WTC11 (cell line): ENCODE measurements around the gene NUDT12. TPM values are rescaled to one million over a fixed set of nuclear protein-coding genes. Genes with fewer than 3 reads are reported as not detected.

Source experiments
- ATAC-seq: fragments of 200-7000 bp; cut with Tn5 transposase; 2 replicates; pipeline ENCODE4 v1.10.0; 2021; ENCODE audit warnings: mild to moderate bottlenecking, moderate library complexity
- CTCF ChIA-PET: fragments of 300-600 bp; sonication (Branson Sonifier 250); formaldehyde crosslinking; loops from one replicate; lab custom pipeline; 2021; ENCODE audit warnings: antibody characterized with exemption; lab: Charles Lee
- POLR2A ChIA-PET: fragments of 350-600 bp; sonication (Branson Sonifier 250); formaldehyde crosslinking; loops from one replicate; lab custom pipeline; 2021; ENCODE audit warnings: antibody characterized with exemption; lab: Charles Lee
- DNase-seq: peaks from one replicate; pipeline ENCODE4 v3.0.0; 2021; ENCODE audit warnings: low spot score
- H3K27ac Mint-ChIP-seq: 2 replicates; pipeline ENCODE4 v1.8.0; 2021; ENCODE audit warnings: mixed read lengths
- H3K27me3 Mint-ChIP-seq: 2 replicates; pipeline ENCODE4 v1.8.0; 2021; ENCODE audit warnings: low read depth, mild to moderate bottlenecking, moderate library complexity, mixed read lengths
- H3K36me3 Mint-ChIP-seq: 2 replicates; pipeline ENCODE4 v1.8.0; 2021; ENCODE audit warnings: mixed read lengths
- H3K4me1 Mint-ChIP-seq: 2 replicates; pipeline ENCODE4 v1.8.0; 2022; ENCODE audit warnings: mixed read lengths
- H3K4me3 Mint-ChIP-seq: 2 replicates; pipeline ENCODE4 v1.8.0; 2021; ENCODE audit warnings: mild to moderate bottlenecking, moderate library complexity, mixed read lengths
- H3K9me3 Mint-ChIP-seq: 2 replicates; pipeline ENCODE4 v1.8.0; 2021; ENCODE audit warnings: mixed read lengths
- AR ChIP-seq: fragments of 250-450 bp; sonication (Bioruptor Pico); IDR thresholded peaks from 2 replicates; pipeline ENCODE4 v1.9.0; 2021; ENCODE audit warnings: mild to moderate bottlenecking
- ATF1 ChIP-seq: sonication (generic); formaldehyde crosslinking; IDR thresholded peaks from 2 replicates; pipeline ENCODE4 v1.8.1; 2023; ENCODE audit warnings: mild to moderate bottlenecking, moderate library complexity, missing genetic modification reagents
- E2F5 ChIP-seq: sonication (generic); formaldehyde crosslinking; IDR thresholded peaks from 2 replicates; pipeline ENCODE4 v1.8.1; 2022; ENCODE audit warnings: mild to moderate bottlenecking, moderate library complexity, missing genetic modification reagents
- FOXJ3 ChIP-seq: sonication (generic); formaldehyde crosslinking; IDR thresholded peaks from 2 replicates; pipeline ENCODE4 v1.9.0; 2021; ENCODE audit warnings: missing genetic modification reagents, mild to moderate bottlenecking, borderline replicate concordance
- FOXP1 ChIP-seq: sonication (generic); formaldehyde crosslinking; IDR thresholded peaks from 2 replicates; pipeline ENCODE4 v1.8.0; 2022; ENCODE audit warnings: missing genetic modification reagents, mild to moderate bottlenecking, moderate library complexity, borderline replicate concordance
- KAT7 ChIP-seq: sonication (generic); formaldehyde crosslinking; IDR thresholded peaks from 2 replicates; pipeline ENCODE4 v1.8.1; 2023; ENCODE audit warnings: missing genetic modification reagents, mild to moderate bottlenecking, borderline replicate concordance
- NR2C2 ChIP-seq: sonication (generic); formaldehyde crosslinking; IDR thresholded peaks from 2 replicates; pipeline ENCODE4 v1.8.0; 2022; ENCODE audit warnings: mild to moderate bottlenecking, missing genetic modification reagents
- PREB ChIP-seq: sonication (generic); formaldehyde crosslinking; IDR thresholded peaks from 2 replicates; pipeline ENCODE4 v1.8.1; 2022; ENCODE audit warnings: mild to moderate bottlenecking, missing genetic modification reagents, moderate library complexity, borderline replicate concordance
- SMAD4 ChIP-seq: sonication (generic); formaldehyde crosslinking; IDR thresholded peaks from 2 replicates; pipeline ENCODE4 v1.8.0; 2022; ENCODE audit warnings: mild to moderate bottlenecking, missing genetic modification reagents
- SOX15 ChIP-seq: fragments of 250-450 bp; sonication (Bioruptor Pico); IDR thresholded peaks from 2 replicates; pipeline ENCODE4 v1.9.0; 2021; ENCODE audit warnings: mild to moderate bottlenecking
- TCF7 ChIP-seq: sonication (generic); formaldehyde crosslinking; IDR thresholded peaks from 2 replicates; pipeline ENCODE4 v1.8.0; 2022; ENCODE audit warnings: mild to moderate bottlenecking, low read depth, missing genetic modification reagents, moderate library complexity
- TEAD1 ChIP-seq: sonication (generic); formaldehyde crosslinking; IDR thresholded peaks from 2 replicates; pipeline ENCODE4 v1.8.0; 2022; ENCODE audit warnings: mild to moderate bottlenecking, missing genetic modification reagents
- TEAD4 ChIP-seq: sonication (generic); formaldehyde crosslinking; IDR thresholded peaks from 2 replicates; pipeline ENCODE4 v1.8.0; 2022; ENCODE audit warnings: mild to moderate bottlenecking, missing genetic modification reagents
- ZNF232 ChIP-seq: sonication (generic); formaldehyde crosslinking; IDR thresholded peaks from 2 replicates; pipeline ENCODE4 v1.8.0; 2022; ENCODE audit warnings: mild to moderate bottlenecking, missing genetic modification reagents
- total RNA-seq: library from RNA; stranded (reverse); gene quantifications from 3 replicates; pipeline ENCODE4 v1.2.3, GENCODE V29; 2021
- TF ChIP-seq, protein P1 (sequence below): sonication (generic); formaldehyde crosslinking; IDR thresholded peaks from 2 replicates; pipeline ENCODE4 v1.8.0; 2022; ENCODE audit warnings: missing genetic modification reagents
- TF ChIP-seq, protein P2 (sequence below): sonication (generic); formaldehyde crosslinking; IDR thresholded peaks from 2 replicates; pipeline ENCODE4 v1.8.1; 2023; ENCODE audit warnings: mild to moderate bottlenecking, missing genetic modification reagents
- TF ChIP-seq, protein P3 (sequence below): sonication (generic); formaldehyde crosslinking; IDR thresholded peaks from 2 replicates; pipeline ENCODE4 v1.8.0; 2023; ENCODE audit warnings: missing genetic modification reagents, mild to moderate bottlenecking, borderline replicate concordance
- TF ChIP-seq, protein P4 (sequence below): sonication (generic); formaldehyde crosslinking; IDR thresholded peaks from 2 replicates; pipeline ENCODE4 v1.8.1; 2022; ENCODE audit warnings: missing genetic modification reagents, borderline replicate concordance

The NUDT12 gene
- total RNA-seq, 1 experiment from 2014 or later, result 16.0 TPM

GRCh38 chr5:103571730-103572129 is 9.1 kb upstream of the NUDT12 start:
- Mint-ChIP-seq H3K27ac (no peak overlapping the region), H3K9me3 (peaks cover 5% of the 10 kb centered on the region), H3K27me3 (no peaks in the 10 kb centered on the region), H3K36me3 (no peaks in the 10 kb centered on the region), H3K4me1 (peaks cover 16% of the 10 kb centered on the region), H3K4me3 (no peak overlapping the region)
- CTCF ChIA-PET, result no interaction called here
- TF ChIP-seq TEAD1 (CRISPR knock-in tag) (no peak), NR2C2 (CRISPR knock-in tag) (no peak), FOXJ3 (no peak), TEAD4 (no peak), SMAD4 (no peak), E2F5 (CRISPR knock-in tag) (no peak)
- TF ChIP-seq, protein P1, sequence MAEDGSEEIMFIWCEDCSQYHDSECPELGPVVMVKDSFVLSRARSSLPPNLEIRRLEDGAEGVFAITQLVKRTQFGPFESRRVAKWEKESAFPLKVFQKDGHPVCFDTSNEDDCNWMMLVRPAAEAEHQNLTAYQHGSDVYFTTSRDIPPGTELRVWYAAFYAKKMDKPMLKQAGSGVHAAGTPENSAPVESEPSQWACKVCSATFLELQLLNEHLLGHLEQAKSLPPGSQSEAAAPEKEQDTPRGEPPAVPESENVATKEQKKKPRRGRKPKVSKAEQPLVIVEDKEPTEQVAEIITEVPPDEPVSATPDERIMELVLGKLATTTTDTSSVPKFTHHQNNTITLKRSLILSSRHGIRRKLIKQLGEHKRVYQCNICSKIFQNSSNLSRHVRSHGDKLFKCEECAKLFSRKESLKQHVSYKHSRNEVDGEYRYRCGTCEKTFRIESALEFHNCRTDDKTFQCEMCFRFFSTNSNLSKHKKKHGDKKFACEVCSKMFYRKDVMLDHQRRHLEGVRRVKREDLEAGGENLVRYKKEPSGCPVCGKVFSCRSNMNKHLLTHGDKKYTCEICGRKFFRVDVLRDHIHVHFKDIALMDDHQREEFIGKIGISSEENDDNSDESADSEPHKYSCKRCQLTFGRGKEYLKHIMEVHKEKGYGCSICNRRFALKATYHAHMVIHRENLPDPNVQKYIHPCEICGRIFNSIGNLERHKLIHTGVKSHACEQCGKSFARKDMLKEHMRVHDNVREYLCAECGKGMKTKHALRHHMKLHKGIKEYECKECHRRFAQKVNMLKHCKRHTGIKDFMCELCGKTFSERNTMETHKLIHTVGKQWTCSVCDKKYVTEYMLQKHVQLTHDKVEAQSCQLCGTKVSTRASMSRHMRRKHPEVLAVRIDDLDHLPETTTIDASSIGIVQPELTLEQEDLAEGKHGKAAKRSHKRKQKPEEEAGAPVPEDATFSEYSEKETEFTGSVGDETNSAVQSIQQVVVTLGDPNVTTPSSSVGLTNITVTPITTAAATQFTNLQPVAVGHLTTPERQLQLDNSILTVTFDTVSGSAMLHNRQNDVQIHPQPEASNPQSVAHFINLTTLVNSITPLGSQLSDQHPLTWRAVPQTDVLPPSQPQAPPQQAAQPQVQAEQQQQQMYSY (CRISPR knock-in tag), result no peak
- TF ChIP-seq, protein P2, sequence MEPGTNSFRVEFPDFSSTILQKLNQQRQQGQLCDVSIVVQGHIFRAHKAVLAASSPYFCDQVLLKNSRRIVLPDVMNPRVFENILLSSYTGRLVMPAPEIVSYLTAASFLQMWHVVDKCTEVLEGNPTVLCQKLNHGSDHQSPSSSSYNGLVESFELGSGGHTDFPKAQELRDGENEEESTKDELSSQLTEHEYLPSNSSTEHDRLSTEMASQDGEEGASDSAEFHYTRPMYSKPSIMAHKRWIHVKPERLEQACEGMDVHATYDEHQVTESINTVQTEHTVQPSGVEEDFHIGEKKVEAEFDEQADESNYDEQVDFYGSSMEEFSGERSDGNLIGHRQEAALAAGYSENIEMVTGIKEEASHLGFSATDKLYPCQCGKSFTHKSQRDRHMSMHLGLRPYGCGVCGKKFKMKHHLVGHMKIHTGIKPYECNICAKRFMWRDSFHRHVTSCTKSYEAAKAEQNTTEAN (CRISPR knock-in tag), result no peak
- POLR2A ChIA-PET, result no interaction called here
- ATAC-seq, result no peak
- DNase-seq, result no peak

GRCh38 chr5:103569313-103570060 is 6.9 kb upstream of the NUDT12 start:
- H3K4me1 Mint-ChIP-seq, result peaks cover 21% of the 10 kb centered on the region
- H3K4me3 Mint-ChIP-seq, result no peak overlapping the region
- ChIA-PET POLR2A (no interaction called here), CTCF (interaction anchor here (1.2 kb wide), 1 partner anchor 12 kb away, joined by 5 read pairs; no protein-coding TSS in a partner anchor)
- no peak overlapping the region for H3K27ac Mint-ChIP-seq
- ATAC-seq, result no peak
- H3K9me3 Mint-ChIP-seq, result peaks cover 5% of the 10 kb centered on the region
- H3K27me3 Mint-ChIP-seq, result no peaks in the 10 kb centered on the region
- no peaks in the 10 kb centered on the region for H3K36me3 Mint-ChIP-seq
- no peak for DNase-seq
- TF ChIP-seq TCF7 (CRISPR knock-in tag), result no peak
- TF ChIP-seq ATF1 (CRISPR knock-in tag), result no peak
- TF ChIP-seq, protein P3, sequence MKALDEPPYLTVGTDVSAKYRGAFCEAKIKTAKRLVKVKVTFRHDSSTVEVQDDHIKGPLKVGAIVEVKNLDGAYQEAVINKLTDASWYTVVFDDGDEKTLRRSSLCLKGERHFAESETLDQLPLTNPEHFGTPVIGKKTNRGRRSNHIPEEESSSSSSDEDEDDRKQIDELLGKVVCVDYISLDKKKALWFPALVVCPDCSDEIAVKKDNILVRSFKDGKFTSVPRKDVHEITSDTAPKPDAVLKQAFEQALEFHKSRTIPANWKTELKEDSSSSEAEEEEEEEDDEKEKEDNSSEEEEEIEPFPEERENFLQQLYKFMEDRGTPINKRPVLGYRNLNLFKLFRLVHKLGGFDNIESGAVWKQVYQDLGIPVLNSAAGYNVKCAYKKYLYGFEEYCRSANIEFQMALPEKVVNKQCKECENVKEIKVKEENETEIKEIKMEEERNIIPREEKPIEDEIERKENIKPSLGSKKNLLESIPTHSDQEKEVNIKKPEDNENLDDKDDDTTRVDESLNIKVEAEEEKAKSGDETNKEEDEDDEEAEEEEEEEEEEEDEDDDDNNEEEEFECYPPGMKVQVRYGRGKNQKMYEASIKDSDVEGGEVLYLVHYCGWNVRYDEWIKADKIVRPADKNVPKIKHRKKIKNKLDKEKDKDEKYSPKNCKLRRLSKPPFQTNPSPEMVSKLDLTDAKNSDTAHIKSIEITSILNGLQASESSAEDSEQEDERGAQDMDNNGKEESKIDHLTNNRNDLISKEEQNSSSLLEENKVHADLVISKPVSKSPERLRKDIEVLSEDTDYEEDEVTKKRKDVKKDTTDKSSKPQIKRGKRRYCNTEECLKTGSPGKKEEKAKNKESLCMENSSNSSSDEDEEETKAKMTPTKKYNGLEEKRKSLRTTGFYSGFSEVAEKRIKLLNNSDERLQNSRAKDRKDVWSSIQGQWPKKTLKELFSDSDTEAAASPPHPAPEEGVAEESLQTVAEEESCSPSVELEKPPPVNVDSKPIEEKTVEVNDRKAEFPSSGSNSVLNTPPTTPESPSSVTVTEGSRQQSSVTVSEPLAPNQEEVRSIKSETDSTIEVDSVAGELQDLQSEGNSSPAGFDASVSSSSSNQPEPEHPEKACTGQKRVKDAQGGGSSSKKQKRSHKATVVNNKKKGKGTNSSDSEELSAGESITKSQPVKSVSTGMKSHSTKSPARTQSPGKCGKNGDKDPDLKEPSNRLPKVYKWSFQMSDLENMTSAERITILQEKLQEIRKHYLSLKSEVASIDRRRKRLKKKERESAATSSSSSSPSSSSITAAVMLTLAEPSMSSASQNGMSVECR (CRISPR knock-in tag), result no peak
- no peak for TF ChIP-seq SOX15 (CRISPR knock-in tag)
- no peak for TF ChIP-seq AR (CRISPR knock-in tag)
- no peak for TF ChIP-seq PREB (CRISPR knock-in tag)
- TF ChIP-seq ZNF232 (CRISPR knock-in tag), result no peak
- TF ChIP-seq KAT7 (CRISPR knock-in tag), result no peak
- TF ChIP-seq FOXP1, result no peak
- TF ChIP-seq, protein P4, sequence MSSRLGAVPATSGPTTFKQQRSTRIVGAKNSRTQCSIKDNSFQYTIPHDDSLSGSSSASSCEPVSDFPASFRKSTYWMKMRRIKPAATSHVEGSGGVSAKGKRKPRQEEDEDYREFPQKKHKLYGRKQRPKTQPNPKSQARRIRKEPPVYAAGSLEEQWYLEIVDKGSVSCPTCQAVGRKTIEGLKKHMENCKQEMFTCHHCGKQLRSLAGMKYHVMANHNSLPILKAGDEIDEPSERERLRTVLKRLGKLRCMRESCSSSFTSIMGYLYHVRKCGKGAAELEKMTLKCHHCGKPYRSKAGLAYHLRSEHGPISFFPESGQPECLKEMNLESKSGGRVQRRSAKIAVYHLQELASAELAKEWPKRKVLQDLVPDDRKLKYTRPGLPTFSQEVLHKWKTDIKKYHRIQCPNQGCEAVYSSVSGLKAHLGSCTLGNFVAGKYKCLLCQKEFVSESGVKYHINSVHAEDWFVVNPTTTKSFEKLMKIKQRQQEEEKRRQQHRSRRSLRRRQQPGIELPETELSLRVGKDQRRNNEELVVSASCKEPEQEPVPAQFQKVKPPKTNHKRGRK, result no peak
